Spinal cord (tissue), 10 donors: Measurements from ENCODE around the gene ARFGAP2. TPM values are rescaled to one million over a fixed set of nuclear protein-coding genes. Genes with fewer than 3 reads are reported as not detected.

Experiments used
- DNase-seq, 6 donors: peaks; one replicate each; pipeline versions ENCODE4 v3.0.0 to v3.0.0-alpha.2; 2013 to 2015; ENCODE audit warnings: low spot score in 6 of 6, low read depth in 4 of 6
- H3K27ac ChIP-seq: one replicate; pipeline ENCODE4 v1.5.1; 2013; ENCODE audit warnings: low read depth, low read length, control low read depth
- H3K27me3 ChIP-seq: one replicate; pipeline ENCODE4 v1.6.1; 2013; ENCODE audit warnings: low read length; ENCODE audit not compliant: control insufficient read depth, insufficient read depth
- H3K36me3 ChIP-seq: one replicate; pipeline ENCODE4 v1.6.1; 2013; ENCODE audit warnings: low read length; ENCODE audit not compliant: control insufficient read depth, insufficient read depth
- H3K4me1 ChIP-seq: one replicate; pipeline ENCODE4 v1.6.1; 2013; ENCODE audit warnings: low read length; ENCODE audit not compliant: control insufficient read depth, insufficient read depth
- H3K4me3 ChIP-seq: one replicate; pipeline ENCODE4 v1.5.1; 2013; ENCODE audit warnings: low read depth, low read length, control low read depth
- H3K9me3 ChIP-seq: one replicate; pipeline ENCODE4 v1.6.1; 2013; ENCODE audit warnings: low read length; ENCODE audit not compliant: control insufficient read depth, insufficient read depth
- WGBS: methylation state at CpG from one replicate; pipeline ENCODE4 v1.1.5; 2013; ENCODE audit warnings: missing lambda C conversion rate; ENCODE audit not compliant: insufficient coverage; 5-methylcytosine and 5-hydroxymethylcytosine counted together
- polyA plus RNA-seq, 2 donors: library from polyadenylated mRNA; unstranded; fragments of 120-200 nt; gene quantifications; one replicate each; pipeline ENCODE4 v1.2.1, GENCODE V29; 2013; ENCODE audit not compliant: insufficient read length in 2 of 2
- total RNA-seq, 2 donors: library from RNA; depleted of rRNA in 1 of 2; stranded (reverse); fragments of 120-200 nt in 1 of 2; fragments of >200 nt in 1 of 2; gene quantifications; one replicate each; pipeline versions ENCODE4 v1.2.3 to v1.2.4, GENCODE V29; 2013 to 2014
- donor health status: healthy.

Gene ARFGAP2
- total and polyA plus RNA-seq, 4 donors, result 82.7 to 96.5 (median 91.9) TPM

DNA sequence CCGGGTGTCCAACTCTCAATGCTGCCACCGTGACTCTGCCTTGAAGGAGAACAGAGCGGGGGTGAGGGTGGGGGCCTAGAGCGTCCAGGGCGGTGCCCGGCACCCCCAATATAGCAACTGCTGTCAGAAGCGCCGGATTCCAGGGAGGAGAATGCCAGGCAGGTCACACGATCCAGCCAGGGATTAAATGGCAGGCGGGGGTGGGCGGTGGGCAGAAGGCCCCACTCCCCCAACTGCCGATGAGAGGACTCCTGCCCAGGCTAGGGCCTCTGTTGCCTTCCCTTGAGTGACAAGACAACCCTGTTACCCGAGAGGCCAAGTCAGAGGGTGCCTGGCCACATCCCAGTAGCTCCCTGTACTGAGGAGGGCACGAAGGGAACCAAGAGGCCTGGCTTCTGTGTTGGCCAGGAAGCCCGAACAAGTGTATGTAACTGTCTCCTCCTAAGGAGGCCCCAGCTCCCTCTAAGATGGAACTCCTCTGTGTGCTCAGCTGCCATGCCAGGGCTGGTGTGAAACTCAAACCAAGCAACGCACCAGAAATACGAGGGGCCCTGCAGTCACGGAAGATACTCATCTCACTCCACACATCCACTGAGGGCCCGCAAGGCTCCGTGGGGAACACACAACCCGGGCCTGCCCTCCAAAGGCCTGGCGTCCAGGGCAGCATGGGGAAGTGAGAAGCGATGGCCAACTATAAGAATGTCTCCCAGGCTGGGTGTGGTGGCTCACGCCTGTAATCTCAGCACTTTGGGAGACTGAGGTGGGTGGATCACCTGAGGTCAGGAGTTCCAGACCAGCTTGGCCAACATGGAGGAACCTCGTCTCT lies 6.6 kb upstream of the ARFGAP2 start:
- peaks cover 43% of the 10 kb centered on the region for H3K4me1 ChIP-seq
- DNase-seq, result no peak

DNA sequence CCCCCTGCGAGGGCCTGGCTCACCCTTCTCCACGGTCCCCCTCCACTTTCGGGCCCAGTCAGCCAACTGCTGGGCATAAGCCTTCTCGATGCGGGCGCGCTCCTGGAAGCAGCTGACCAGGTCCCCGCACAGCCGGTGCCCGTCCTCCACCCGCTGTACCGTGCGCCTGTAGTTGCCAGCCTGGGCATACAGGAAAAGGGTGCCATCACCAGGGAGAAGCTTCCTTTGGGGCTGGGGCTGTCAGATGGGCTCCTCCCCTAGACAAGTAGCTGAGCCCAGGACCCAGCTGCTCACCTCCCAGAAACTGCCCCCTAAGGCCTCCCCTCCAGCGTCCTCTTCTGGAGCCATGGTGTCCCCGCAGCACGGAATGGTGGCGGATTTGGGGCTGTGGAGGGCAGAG lies 5.7 kb upstream of the ARFGAP2 start:
- WGBS, result 98% methylated on average over 13 of the region's 17 CpGs
- no peak overlapping the region for H3K4me3 ChIP-seq

More for the DNA sequence above, 6.6 kb upstream of the ARFGAP2 start:
- peaks cover 31% of the 10 kb centered on the region for H3K36me3 ChIP-seq
- 93% methylated on average over 20 of the region's 25 CpGs for WGBS
- H3K9me3 ChIP-seq, result no peaks in the 10 kb centered on the region
- H3K27ac ChIP-seq, result no peak overlapping the region
- H3K27me3 ChIP-seq, result peaks cover 24% of the 10 kb centered on the region
- H3K4me3 ChIP-seq, result no peak overlapping the region

DNA sequence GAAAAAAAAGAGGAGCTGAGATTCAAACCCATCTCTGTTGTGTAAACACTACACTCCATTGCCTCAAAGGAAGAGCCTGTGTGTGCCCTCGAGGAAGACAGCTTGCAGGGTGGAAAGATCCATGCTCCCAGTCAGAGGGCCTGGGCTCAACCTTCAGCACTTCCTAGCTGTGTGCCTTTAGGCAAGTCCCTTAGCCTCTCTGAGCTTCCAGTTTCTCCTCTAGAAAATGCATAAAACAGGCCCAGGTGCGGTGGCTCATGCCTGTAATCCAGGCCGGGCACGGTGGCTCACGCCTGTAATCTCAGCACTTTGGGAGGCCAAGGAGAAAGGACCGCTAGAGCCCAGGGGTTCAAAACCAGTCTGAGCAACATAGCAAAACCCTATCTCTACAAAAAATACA lies 4.6 kb upstream of the ARFGAP2 start:
- Histone ChIP-seq H3K27ac (no peak overlapping the region), H3K4me3 (no peak overlapping the region), H3K27me3 (peaks cover 9% of the 10 kb centered on the region), H3K36me3 (peaks cover 38% of the 10 kb centered on the region), H3K9me3 (no peaks in the 10 kb centered on the region), H3K4me1 (peaks cover 39% of the 10 kb centered on the region)
- 98% methylated on average over 5 of the region's 6 CpGs for WGBS
- DNase-seq, result no peak

More for the DNA sequence above, 5.7 kb upstream of the ARFGAP2 start:
- Histone ChIP-seq H3K9me3 (no peaks in the 10 kb centered on the region), H3K4me1 (peaks cover 44% of the 10 kb centered on the region), H3K27ac (no peak overlapping the region), H3K36me3 (peaks cover 35% of the 10 kb centered on the region), H3K27me3 (peaks cover 19% of the 10 kb centered on the region)
- DNase-seq, result no peak

DNA sequence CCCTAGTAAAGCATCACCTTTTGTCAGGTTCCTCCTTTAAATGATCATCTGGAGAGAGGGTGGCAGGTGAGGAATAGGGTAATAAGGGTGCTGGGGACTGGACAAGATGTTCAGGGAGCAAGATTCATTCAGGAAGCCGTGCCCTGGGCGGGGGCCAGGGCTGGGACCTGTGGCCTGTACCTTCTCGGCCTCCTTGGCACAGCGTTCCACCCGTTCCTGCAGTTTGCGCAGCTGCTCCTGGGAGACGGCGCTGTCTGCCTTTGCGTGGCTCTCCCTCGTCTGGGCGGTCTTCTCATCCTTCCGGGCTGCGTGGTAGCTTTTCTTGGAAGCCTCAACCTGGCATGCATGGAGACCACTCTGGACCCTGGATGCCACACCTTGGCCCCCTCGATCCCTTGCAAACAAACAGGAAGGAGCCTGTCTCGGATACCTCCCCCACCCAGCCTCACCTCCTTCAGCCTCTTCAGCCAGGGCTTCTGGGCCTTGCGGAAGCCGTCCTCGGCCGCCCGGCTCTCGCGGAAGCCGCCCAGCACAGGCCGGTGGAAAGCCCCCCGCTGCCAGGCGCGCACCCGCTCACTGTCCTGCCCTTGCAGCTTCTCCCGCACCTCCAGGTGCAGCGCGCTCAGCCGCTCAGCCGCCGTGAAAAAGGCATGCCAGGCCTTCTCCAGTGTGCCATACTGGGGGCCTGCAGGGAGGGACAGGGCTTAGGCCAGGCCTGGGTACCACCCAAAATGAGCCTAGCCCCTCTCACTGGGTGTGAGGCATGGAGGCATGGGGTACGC lies 3.5 kb upstream of the ARFGAP2 start:
- Histone ChIP-seq H3K36me3 (peaks cover 41% of the 10 kb centered on the region), H3K9me3 (no peaks in the 10 kb centered on the region), H3K27ac (no peak overlapping the region), H3K27me3 (peaks cover 3% of the 10 kb centered on the region), H3K4me1 (peaks cover 43% of the 10 kb centered on the region), H3K4me3 (no peak overlapping the region)
- DNase-seq, result no peak
- WGBS, result 91% methylated on average over 35 of the region's 35 CpGs

DNA sequence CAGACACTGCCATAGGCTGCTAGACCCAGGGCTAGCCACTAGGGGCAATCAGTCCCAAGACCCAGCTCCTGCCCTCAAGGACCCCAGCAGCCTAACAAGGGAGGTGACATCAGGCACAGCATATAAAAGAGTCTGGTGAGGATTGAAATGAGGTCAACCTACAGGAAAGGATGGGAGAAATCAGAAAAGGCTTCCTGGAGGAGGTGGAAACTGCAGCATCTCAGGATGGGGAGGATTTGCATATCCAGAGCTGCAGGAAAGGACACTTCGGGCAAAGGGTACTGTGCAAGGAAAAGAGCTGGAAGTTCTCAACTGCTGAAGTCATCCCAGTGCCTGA lies 2.9 kb upstream of the ARFGAP2 start:
- Histone ChIP-seq H3K4me3 (no peak overlapping the region), H3K4me1 (peaks cover 41% of the 10 kb centered on the region), H3K9me3 (no peaks in the 10 kb centered on the region), H3K27ac (no peak overlapping the region), H3K36me3 (peaks cover 47% of the 10 kb centered on the region), H3K27me3 (no peaks in the 10 kb centered on the region)
- no peak for DNase-seq
- WGBS, result 100% methylated on average over 1 of the region's 1 CpG

DNA sequence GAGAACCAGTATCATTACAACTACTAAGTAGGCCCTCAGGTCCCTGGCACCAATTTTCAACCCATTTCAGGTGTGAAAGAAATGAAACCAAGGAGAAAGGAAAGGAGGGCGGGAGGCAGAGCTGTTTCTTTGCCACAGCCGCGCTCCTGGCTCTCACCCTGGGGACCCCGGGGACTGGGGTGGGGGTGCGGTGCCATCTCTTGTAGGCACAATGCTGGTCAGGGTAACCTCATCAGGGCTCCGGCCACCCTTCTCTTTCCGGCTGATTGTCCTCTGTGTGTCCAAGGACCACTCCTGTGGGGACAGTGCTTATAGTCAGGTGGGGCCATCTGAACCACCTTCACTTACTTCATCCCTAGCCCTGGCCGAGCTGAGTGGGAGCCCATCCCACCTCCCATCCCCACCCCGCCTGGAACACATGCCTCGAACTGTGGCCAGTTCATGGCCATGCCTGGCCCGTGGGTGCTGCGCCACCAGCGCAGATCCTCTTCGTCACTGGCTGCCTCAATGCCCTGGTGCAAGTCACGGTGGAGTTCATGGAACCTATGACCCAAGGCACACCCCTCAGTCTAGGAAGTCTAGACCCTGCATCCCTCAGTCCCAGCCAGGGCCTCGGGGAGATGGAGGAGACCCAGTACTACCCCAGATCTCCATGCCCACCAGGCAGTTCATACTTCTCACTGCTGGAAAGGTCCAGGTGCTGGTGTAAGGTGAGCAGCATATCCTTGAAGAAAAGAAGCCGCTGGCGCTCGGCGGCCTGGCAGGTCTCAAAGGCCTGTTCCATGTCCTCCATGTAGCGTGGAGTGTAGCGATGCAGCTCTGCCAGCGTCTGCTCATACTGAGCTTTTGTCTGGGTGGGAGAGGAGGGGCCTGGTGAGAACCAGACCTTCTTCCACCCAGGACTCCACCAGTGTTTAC lies 2.3 kb upstream of the ARFGAP2 start:
- H3K4me1 ChIP-seq, result peaks cover 34% of the 10 kb centered on the region

DNA sequence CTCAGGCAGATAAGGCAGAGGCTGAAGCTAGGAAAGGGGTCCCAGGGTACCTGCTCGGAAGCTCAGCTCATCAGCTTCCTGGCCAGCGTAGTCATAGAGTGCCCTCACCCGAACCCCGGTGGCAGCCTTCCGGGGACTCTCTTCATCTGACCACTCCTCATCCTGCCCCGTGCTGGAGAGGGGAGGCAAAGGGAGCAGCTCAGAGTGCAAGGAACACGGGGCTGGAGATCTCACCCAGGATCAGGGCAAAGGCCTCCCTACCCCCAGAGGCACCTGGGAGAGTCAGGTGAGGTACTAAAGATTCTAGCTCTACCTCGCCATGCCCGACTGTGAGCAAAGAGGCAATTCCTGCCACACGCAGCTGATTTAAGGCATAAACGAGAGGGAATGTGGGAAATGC lies 1.6 kb upstream of the ARFGAP2 start:
- Histone ChIP-seq H3K4me3 (no peak overlapping the region), H3K36me3 (peaks cover 59% of the 10 kb centered on the region), H3K27me3 (no peaks in the 10 kb centered on the region), H3K4me1 (peaks cover 30% of the 10 kb centered on the region), H3K27ac (peak overlapping the region; percentile 99), H3K9me3 (no peaks in the 10 kb centered on the region)
- no peak for DNase-seq
- 87% methylated on average over 4 of the region's 11 CpGs for WGBS

More for the DNA sequence above, 2.3 kb upstream of the ARFGAP2 start:
- Histone ChIP-seq H3K9me3 (no peaks in the 10 kb centered on the region), H3K36me3 (peaks cover 53% of the 10 kb centered on the region), H3K27ac (no peak overlapping the region), H3K27me3 (no peaks in the 10 kb centered on the region), H3K4me3 (no peak overlapping the region)
- WGBS, result 93% methylated on average over 19 of the region's 23 CpGs
- no peak for DNase-seq

DNA sequence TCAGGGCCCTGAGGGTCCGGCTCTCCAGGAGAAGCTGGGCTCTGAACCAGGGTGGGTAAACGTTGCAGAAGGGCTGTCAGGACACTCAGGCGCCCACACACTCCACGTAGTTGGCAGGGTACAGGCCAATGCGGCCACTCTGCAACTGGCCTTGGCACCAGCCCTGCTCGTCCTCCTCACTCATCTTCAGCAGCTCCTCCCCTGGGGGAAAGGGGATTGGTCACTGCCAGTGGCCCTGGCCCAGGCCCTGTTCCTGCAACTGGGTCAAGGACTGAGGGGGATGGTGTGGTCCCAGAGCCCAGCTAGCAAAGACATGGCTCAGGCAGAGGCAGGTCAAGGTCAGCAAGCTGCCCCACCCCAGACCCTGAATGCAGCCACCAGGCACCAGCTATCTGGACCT lies 1.2 kb upstream of the ARFGAP2 start:
- WGBS, result 53% methylated on average over 3 of the region's 6 CpGs
- H3K4me1 ChIP-seq, result peaks cover 29% of the 10 kb centered on the region
- peak overlapping the region; percentile 99 for H3K27ac ChIP-seq
- H3K36me3 ChIP-seq, result peaks cover 59% of the 10 kb centered on the region
- no peaks in the 10 kb centered on the region for H3K9me3 ChIP-seq
- no peak for DNase-seq
- H3K27me3 ChIP-seq, result no peaks in the 10 kb centered on the region
- peak overlapping the region; percentile 87 for H3K4me3 ChIP-seq

DNA sequence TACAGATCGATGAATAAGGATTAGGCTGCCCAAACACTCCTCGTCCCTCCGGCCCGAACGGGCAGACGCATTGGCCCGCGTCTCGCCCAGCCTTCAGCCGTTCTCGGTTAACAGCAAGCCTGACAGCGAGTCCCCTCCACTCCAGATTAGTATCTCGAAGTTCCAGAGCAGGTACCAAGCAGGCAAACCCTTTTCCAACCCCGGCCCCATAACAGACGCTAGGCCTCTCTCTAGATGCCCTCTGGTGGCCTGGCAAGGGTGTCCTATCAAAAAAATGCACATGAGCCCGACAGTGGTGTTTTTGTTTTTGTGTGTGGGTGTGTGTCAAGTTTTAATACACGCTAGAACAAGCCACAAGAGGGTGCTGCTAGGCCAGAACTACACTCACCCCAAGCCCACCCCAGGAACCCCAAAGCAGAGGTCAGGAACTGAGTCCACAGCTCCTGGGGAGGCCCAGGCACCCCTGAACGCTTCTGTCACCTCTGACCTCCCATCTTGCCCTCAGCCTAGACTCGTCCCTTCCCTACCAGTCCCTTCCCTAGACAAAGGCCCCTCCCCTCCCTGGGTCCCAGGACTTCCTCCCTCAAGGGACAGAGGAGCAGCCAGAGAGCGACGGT lies 658 bp upstream of the ARFGAP2 start:
- Histone ChIP-seq H3K4me3 (peak overlapping the region; percentile 87), H3K27ac (peak overlapping the region; percentile 99), H3K27me3 (no peaks in the 10 kb centered on the region), H3K4me1 (peaks cover 29% of the 10 kb centered on the region), H3K9me3 (no peaks in the 10 kb centered on the region), H3K36me3 (peaks cover 63% of the 10 kb centered on the region)
- DNase-seq, result peak in 4 of 6 donors; percentile 57 to 95 (median 76)
- WGBS, result 6% methylated on average over 17 of the region's 21 CpGs
